GM19438 (cell line): ENCODE results near the gene RNF103.
"Not testable (repeated sequence)": the region's sequence is repeated elsewhere in the genome, so short reads cannot be mapped to it uniquely, and the experiment has no call there.

Experiments
- ATAC-seq: cut with Tn5 transposase; IDR thresholded peaks from one replicate; pipeline ENCODE4 v1.9.1; 2021; ENCODE audit warnings: low read depth; ENCODE audit not compliant: unreplicated experiment

Gene RNF103, protein sequence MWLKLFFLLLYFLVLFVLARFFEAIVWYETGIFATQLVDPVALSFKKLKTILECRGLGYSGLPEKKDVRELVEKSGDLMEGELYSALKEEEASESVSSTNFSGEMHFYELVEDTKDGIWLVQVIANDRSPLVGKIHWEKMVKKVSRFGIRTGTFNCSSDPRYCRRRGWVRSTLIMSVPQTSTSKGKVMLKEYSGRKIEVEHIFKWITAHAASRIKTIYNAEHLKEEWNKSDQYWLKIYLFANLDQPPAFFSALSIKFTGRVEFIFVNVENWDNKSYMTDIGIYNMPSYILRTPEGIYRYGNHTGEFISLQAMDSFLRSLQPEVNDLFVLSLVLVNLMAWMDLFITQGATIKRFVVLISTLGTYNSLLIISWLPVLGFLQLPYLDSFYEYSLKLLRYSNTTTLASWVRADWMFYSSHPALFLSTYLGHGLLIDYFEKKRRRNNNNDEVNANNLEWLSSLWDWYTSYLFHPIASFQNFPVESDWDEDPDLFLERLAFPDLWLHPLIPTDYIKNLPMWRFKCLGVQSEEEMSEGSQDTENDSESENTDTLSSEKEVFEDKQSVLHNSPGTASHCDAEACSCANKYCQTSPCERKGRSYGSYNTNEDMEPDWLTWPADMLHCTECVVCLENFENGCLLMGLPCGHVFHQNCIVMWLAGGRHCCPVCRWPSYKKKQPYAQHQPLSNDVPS

DNA sequence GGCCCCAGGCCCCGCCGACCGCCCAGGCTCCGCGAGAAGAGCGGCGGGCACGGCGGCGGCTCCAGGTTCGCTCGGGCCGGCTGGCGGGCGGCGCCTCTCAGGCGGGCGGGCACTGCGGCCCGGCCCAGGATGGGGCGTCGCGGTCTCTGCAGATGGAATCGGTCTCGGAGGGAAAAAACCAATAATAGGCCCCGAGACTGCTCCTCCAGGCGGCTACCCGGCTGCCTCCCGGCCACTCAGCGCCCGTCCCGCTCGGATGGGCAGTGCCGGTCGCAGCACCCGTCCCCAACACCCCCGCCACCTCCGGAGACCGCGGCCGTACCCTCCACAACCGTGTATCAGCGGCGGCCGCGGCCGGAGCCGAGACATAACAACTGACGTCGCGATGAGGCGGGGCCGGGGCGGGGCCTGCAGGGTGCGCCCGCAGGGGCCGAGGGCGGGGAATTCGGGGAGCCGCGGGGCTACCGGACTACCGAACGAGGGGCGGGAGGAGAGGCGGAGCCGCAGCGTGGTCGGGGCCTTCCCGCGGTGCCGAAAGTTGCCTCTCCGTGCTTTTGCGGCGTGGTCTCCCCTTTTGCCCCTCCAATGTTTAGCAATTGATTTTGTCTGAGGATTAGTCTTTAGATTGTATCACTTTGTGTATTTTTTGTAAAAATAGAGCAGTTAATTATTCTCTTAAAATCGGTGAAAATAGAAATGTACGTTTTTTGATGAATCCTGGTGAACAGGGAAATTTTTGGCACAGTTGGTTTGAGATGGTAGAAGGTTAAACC, at the start of gene RNF103:
RNF103 (minus strand) TSS at position 372 of the 773 bp plus-strand sequence. CDS start 979 bp downstream, outside the sequence.
- ATAC-seq = peak; percentile 75

DNA sequence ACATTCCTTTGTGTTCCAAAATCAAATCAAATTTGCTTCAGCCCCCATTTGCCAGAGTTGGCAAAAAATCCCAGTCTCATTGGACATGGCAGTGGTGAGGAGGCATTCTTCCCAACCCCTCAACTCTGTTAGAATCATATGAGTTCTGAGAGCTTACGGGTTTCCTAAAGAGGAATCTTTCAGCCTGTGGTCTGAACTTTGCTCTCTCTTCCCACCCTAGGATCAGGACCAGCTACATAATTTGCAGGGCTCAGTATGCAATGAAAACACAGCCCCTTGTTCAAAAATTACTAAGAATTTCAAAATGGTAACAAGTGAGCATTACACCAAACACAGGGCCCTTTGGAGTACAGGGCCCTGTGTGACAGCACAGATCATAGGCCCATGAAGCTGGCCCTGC, 49.3 kb upstream of the RNF103 start:
- ATAC-seq = no peak

DNA sequence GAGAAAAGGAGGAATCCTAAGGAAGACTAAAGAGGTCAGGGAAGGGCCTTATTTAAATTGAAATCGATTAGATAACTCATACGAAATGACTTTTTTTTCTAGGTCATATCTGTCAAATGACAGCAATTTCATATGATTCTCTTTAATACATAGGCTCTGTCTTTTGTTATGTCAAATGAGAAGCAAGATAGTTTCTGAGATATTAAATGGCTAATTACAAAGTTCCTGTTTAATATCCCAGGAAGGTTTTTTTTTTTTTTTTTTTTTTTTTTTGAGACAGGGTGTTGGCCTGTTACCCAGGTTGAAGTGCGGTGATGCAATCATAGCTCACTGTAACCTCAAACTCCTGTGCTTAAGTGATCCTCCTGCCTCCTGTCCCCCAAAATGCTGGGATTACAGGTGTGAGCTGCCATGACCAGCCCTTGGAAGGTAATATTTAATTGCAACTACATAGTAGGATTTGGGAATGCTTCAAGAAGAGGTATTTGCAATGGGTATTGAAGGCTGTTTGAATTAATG, 48.4 kb upstream of the RNF103 start:
- ATAC-seq = no peak

DNA sequence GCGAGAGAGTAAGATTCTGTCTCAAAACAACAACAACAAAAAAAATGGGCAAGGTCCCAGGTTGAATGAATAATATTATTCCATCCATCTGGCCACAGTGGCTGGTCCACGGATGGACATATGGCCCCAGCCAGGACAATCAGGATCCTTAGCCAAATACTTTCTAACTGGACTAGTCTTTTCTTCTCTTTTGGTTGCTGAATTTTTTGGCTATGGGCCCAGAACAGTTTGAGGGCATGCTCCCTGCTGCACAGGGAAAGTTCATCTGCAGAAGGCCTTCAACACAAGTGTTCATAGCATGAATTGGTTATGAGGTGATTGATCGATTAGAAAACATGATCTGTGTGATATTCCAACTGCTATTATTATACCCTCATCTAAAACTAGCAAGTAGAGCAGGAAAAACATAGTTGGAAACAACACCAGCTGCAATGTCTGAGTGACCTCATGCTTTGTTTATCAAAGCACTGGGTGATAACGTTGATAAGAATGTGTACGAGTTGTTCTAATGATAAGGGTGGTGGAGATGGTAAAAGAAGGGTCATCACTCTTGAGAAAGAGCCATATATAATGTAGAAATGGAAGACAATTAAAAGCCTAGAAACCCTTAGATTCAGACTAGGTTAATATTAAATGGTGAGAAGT, 47.8 kb upstream of the RNF103 start:
- no peak for ATAC-seq

DNA sequence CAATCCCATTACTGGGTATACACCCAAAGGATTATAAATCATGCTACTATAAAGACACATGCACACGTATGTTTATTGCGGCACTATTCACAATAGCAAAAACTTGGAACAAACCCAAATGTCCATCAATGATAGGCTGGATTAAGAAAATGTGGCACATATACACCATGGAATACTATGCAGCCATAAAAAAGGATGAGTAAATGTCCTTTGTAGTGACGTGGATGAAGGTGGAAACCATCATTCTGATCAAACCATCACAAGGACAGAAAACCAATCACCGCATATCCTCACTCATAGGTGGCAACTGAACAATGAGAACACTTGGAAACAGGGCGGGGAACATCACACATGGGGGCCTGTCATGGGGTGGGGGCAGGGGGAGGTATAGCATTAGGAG, 45.7 kb upstream of the RNF103 start:
- not testable (repeated sequence) for ATAC-seq

DNA sequence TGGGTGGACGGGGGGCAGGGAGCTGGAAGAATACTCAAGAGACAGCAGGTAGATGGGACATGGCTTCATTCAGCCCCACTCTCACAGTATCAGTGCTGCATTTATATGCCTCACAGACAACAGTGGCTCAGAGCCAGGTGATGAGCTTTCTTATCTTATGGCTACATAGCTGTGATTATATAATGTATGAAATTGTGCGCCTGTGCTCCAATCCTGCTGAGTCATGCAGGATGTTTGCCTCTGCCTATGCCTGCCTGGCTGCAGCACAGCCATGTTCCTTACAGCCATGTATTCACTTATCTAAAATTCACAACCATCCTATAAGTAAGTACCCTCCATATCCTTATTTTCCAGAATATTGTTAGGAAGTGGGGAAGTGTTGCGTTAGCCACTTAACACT, 37.7 kb upstream of the RNF103 start:
- no peak for ATAC-seq

DNA sequence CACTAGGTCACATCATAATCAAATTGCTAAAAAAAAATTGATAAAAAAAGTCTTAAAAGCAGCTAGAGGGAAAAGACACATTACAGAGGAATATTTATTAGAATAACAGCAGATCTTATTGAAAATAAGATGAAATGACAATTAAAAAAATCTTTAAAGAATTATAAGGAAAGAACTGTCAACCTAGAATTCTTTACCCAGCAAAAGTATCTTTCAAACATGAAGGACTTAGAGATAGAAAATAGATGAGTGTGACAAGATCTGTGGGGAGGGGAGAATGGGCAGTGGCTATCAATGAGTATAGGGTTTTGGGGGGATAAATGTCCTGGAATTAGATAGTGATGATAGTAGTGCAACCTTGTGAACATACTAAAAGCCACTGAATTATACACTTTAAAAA, 26.5 kb upstream of the RNF103 start:
- no peak for ATAC-seq

DNA sequence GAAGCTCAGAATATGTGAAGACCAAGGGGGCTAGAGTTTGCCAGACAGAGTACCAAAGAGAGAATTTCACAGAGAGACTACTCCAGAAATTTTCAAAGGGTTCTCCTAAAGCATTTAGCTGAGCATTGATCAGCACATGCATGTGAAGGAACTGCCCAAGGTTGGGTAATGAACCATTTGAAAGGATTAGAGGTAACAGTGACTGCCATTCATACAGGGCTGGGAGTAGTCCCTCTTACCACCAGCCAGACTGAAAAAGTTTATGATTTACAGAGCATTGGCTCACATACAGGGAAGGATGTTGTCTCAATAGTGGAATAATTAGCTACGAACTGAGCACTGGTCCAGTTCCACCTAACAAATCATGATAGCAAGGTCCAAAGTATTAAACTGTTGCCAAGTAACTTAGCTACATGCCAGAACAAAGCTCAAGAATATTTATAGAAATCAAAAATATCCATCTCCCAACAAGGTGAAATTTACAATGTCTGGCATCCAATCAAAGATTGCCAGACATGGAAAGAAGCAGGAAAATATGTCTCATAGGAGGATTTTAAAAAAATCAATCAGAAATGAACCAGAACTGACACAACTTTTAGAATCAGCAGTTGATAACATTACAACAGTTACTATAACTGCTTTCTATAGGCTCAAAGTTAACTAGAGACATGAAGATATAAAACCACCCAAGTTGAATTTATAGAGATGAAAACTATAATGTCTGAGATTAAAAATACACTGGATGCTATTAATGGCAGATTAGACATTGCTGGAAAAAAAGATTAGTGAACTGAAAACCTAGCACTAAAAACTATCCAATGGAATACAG, 25.7 kb upstream of the RNF103 start:
- ATAC-seq = no peak

DNA sequence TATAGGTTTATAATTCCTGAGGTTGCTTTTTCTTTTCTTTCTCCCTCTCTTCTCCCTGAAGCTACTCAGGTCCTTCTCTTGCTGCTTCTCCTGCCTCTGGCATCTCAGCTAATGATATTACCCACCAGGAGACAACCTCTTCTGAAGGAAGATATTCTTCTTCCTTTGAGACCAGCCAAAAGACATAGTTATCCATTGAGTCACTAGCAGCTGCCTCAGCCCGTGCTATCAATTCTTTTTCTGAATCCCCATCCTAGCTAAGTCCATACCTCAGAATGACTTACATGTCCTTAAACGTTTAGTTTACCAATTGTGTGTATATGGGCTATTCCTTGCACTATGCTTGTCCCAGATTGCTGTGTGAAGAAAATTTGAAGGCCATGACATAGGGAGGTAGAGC, 25.0 kb upstream of the RNF103 start:
- ATAC-seq = no peak

DNA sequence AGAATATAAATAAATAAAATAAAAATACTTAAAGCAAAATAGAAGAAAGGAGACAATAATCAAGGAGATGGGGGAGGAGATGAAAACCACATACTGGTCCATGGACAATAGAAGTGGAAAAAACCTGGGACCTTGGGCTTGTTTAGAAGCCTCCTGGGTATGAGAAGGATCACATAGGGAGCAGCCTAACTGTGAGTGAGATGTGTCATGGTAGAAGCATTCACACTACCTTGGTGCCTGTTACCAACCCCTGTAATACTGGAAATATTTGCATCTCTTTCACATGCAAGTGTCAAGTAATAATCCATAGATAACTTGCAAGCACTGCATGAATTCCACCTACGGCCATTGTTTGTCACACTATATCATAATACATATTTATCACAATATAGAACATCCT, 23.2 kb upstream of the RNF103 start:
- no peak for ATAC-seq

DNA sequence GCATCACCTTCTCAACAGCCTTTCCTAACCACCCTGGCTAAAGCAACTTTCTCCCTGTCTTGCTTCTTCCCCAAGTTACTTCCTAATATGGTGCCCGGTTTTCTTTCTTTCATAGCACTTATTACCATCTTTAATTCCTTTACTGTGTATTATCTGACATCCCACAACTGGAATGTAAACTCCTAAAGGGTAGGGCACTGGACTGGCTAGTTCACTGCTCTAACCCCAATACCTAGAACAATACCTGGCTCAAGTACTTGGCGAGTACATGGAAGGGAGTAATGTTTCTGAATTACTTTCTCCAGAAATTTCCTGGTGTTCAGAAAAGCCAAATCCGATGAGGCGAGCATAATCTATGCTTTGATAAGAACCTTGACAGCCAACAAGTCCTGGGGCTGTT, 22.7 kb upstream of the RNF103 start:
- no peak for ATAC-seq

DNA sequence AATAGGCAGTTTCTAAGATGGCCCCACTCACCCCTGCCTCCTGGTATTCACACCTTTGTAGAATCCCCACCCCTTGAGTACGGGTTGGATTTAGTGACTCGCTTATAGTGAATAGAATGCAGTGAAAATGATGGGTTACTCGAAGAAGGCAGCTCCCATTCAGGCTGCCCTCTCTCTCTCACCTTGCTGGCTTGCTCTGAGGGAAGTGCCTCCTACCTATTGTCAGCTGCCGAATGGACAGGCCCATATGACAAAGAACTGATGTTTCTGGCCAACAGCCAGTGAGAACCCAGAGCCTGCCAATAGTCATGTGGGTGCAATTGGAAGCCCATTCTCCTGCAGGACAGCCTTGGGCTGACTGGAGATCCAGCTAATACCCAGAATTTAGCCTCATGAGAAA, 22.1 kb upstream of the RNF103 start:
- no peak for ATAC-seq

DNA sequence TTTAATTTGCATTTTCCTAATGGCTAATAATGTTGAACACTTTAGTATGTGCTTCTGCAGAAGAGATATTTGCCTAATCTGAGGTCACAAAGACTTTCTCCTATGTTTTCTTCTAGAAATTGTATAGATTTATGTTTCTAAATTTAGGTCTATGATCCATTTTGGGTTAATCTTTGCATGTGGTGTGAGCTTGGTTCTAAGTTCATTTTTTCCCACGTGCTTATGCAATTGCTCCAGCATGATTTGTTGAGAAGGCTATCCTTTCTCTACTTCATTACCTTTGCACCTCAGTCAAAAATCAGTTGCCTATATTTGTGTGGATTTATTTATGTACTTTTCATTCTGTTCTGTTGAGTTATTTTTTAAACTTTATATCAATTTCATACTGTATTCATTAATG, 15.0 kb upstream of the RNF103 start:
- no peak for ATAC-seq

DNA sequence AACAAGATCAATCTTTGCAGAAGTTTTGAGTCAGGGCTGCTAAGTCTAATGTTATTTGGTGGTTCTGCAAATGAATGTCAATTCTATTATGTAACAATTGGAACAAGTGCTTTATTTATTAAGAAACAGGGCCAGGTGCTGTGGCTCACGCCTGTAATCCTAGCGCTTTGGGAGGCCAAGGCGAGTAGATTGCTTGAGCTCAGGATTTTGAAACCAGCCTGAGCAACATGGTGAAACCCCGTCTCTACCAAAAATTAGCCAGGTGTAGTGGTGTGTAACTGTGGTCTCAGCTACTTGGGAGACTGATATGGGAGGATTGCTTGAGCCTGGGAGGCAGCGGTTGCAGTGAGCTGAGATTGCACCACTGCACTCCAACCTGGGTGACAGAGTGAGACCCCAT, 13.2 kb upstream of the RNF103 start:
- no peak for ATAC-seq

DNA sequence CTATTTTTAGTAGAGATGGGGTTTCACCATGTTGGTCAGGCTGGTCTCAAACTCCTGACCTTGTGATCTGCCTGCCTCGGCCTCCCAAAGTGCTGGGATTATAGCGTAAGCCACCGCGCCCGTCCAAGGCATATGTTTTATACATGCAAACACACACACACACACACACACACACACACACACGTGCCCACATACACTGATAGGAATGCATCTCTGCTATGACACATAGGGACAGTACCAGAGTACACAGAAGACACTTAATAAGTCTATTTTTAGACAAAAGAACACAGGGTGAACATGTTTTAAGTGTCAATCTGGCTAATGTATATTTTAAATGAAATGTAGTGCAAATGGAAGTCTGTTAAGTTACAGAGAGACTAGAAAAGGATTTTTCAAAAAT, 10.7 kb upstream of the RNF103 start:
- ATAC-seq = no peak

DNA sequence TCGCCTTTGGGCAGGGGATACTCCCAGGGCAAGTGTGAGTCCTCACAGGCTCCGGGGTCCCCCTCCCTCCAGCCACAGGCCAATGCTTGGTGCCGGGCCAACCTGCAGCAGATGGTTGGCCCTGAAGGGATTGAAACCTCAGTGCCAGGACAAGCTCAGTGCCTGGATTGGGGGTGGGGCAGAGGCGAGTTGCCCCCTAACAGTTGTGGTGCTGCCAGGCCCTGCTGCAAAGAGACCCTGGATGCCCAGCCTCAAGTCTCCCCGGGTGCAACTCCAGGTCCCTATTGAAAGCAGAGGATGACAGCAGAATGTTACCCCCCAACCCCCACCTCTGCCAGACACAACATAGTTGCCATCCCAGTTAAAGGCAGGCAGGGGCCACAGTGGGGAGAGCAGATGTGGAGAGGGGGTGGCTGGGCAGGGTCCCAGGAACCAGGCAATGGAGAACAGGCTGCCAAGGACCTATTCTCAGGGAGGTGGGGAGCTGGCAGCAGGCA, 9.5 kb upstream of the RNF103 start:
- ATAC-seq = no peak

DNA sequence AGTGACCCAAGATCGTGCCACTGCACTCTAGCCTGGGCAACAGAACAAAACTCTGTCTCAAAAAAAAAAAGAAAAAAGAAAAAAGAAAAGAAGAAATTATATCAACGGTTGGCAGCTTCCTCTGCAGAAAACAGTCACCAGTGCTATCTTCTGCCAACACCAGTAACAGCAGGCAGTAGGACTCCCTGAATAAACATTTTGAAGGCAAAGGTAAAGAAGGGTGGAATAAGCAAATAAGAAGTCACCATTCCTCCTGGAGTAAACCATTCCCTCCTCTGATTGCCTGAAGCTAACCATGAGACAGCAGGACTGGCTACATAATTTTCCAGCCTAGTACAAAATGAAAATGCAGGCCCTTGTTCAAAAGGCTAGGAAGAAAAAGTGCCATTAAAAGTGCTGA, 9.0 kb upstream of the RNF103 start:
- no peak for ATAC-seq

DNA sequence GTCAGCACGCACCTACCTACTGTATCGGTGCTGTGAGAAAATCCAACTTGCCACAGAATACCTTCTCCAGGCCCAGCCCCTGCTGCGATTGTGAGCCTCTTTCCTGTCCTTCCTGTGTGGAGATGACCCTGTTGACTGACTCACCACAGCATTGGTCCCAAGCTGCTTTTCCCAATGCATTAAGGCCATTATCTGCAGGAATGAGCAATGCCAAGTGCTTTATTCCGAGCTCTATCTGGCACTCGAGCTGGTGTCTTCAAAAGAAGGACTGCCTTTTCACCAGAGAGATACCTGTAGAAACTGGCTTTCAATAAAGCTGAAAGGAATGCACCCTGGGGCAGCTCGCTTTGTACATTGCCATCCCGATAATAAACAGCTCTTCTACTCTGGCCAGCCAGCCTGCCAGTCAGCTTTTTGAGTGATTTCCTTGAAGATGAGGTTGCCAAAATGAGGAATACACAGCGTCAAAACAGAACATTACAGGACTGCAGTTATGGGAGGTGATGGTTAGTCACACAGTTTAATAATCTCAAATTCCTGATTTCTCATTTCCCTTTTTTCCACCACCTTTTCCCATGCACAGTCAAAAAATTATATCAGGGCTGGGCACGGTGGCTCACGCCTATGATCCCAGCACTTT, 8.3 kb upstream of the RNF103 start:
- no peak for ATAC-seq

DNA sequence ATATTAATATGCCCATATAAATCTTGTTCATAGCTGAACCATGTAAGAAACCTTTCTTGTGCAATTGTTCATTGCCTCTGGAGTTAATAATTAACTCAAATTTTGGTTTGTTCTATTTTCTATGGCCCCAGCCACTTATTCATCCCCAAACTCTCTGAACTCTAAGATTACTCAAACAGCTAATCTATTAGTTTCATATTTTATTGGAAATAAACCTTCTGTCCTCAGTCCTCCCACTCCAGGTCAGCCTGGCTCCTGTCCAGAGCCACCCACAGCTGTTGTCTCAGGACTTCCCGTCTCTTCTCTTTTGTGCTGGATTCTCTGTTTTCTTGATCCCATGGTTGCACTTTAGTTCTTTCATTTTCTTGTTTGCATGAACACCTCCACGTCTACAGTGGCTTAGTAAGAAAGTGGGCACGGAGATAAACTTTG, 4.4 kb upstream of the RNF103 start:
- ATAC-seq = no peak
